Liver (tissue), 3 donors: ENCODE data around the gene UBA3.

Source experiments
- JUND ChIP-seq, 2 donors: IDR thresholded peaks; 2 replicates each; pipeline ENCODE4 v1.6.1; 2016; ENCODE audit warnings: antibody characterized with exemption in 2 of 2
- TF ChIP-seq, protein P1 (sequence below): fragments of 150-350 bp; IDR thresholded peaks from 2 replicates; pipeline ENCODE4 v1.5.1; 2017; ENCODE audit warnings: improper control_type of control experiment, low read depth, low read length; ENCODE audit not compliant: missing input control
- donor health status: healthy.
- donor health status: healthy.

DNA sequence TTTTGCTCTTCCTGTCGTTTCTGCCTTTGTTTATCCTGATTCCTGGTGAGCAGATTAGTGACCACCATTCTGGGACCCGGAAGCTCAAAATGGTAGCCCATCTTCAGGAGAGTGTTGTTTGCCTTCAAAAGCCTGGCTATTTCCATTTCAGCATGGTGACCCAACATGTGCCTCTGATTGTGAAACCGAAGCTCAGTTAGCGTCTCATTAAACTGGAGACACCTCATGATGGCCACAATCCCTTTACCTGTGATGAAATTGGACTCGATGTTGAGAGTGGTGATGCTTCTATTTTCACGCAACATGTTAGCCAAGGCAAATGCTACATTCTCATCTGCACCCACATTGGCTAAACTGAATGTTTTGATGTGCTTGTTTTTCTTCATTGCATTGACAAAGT, 39.0 kb upstream of the UBA3 start:
- TF ChIP-seq, protein P1, sequence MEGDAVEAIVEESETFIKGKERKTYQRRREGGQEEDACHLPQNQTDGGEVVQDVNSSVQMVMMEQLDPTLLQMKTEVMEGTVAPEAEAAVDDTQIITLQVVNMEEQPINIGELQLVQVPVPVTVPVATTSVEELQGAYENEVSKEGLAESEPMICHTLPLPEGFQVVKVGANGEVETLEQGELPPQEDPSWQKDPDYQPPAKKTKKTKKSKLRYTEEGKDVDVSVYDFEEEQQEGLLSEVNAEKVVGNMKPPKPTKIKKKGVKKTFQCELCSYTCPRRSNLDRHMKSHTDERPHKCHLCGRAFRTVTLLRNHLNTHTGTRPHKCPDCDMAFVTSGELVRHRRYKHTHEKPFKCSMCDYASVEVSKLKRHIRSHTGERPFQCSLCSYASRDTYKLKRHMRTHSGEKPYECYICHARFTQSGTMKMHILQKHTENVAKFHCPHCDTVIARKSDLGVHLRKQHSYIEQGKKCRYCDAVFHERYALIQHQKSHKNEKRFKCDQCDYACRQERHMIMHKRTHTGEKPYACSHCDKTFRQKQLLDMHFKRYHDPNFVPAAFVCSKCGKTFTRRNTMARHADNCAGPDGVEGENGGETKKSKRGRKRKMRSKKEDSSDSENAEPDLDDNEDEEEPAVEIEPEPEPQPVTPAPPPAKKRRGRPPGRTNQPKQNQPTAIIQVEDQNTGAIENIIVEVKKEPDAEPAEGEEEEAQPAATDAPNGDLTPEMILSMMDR: no peak
- no peak for TF ChIP-seq JUND (IDR thresholded peaks at IDR 0.05)
